HG03460 (cell line): ENCODE results near the gene ISLR2.

Source experiments
- ATAC-seq: cut with Tn5 transposase; IDR thresholded peaks from one replicate; pipeline ENCODE4 v1.9.1; 2021; ENCODE audit not compliant: unreplicated experiment

Gene ISLR2

GRCh38 chr15:74128785-74129585 is 1.4 kb upstream of the ISLR2 start:
- ATAC-seq: no peak

GRCh38 chr15:74129586-74130154 is 716 bp upstream of the ISLR2 start:
- no peak for ATAC-seq

GRCh38 chr15:74130849-74131627 is 652 bp downstream of the ISLR2 start:
- no peak for ATAC-seq

- no peak for ATAC-seq
Observed at GRCh38 chr15:74131628-74132413, 1.4 kb downstream of the ISLR2 start.

- no peak for ATAC-seq
Observed at GRCh38 chr15:74132681-74133651, 2.6 kb downstream of the ISLR2 start.

- no peak for ATAC-seq
Observed at GRCh38 chr15:74133694-74134386, 3.5 kb downstream of the ISLR2 start.

- no peak for ATAC-seq
Observed at GRCh38 chr15:74134387-74135027, 4.1 kb downstream of the ISLR2 start.

- no peak for ATAC-seq
Observed at GRCh38 chr15:74135041-74135565, 4.7 kb downstream of the ISLR2 start.

GRCh38 chr15:74136540-74136813 is 6.1 kb downstream of the ISLR2 start:
- ATAC-seq: no peak

GRCh38 chr15:74136814-74137536 is 6.6 kb downstream of the ISLR2 start:
- no peak for ATAC-seq

GRCh38 chr15:74137537-74137894 is 7.1 kb downstream of the ISLR2 start:
- ATAC-seq: no peak

- ATAC-seq: no peak
Observed at GRCh38 chr15:74138642-74139041, 8.3 kb downstream of the ISLR2 start.

- ATAC-seq: no peak
Observed at GRCh38 chr15:74141591-74141990, 11.2 kb downstream of the ISLR2 start.

- no peak for ATAC-seq
Observed at GRCh38 chr15:74144153-74144775, 13.9 kb downstream of the ISLR2 start.

- ATAC-seq: no peak
Observed at GRCh38 chr15:74146277-74146800, 16.0 kb downstream of the ISLR2 start.

- ATAC-seq: no peak
Observed at GRCh38 chr15:74147051-74147450, 16.7 kb downstream of the ISLR2 start.

- no peak for ATAC-seq
Observed at GRCh38 chr15:74155766-74156417, 25.5 kb downstream of the ISLR2 start.
